Measurements from ENCODE around the gene SMS. TPM values are rescaled to one million over a fixed set of nuclear protein-coding genes. Genes with fewer than 3 reads are reported as not detected.

The SMS gene
- total and polyA plus RNA-seq, 10 of the 15 experiments (the other 5 are each of a cell fraction or from before 2014, with no cell fraction given): 55.8 to 156 (median 114) TPM

DNA sequence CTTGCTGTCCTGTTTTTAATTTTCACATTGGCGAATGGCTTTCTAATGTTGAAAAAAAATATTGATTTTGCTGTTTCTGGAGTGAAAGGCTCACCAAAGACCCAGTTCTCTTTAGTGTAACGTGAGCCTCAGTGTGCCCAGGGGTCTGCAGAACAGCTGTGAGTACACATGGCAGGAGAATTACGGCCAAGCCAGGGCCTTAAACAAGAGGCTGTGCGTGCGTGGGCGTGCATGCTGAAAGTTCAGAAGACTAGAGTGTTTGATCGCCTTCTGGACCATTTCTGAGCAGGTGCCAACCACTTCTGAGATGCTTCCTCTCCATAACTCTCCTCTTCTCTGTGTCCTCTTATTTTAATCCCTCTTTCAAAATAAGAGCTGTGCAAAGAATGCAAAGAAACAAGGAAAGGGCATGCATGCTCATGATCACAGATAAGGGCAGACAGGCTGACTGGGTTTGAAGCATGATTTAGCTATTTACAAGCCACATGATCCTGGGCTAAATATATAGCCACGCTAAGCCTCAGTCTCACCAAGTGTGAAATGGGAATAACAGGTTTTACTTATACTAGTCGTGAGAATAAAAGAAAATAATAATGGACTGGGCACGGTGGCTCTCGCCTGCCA is 101.5 kb downstream of the SMS start (continued):
- TF ChIP-seq PAX5 (IDR thresholded peaks at IDR 0.05; ENCODE audit: borderline replicate concordance, low read depth, low read length) (no peak), CHD2 (IDR thresholded peaks at IDR 0.05; ENCODE audit: borderline replicate concordance, low read depth, low read length) (no peak), ZBED1 (IDR thresholded peaks at IDR 0.05; ENCODE audit: borderline replicate concordance) (no peak), RFX5 (IDR thresholded peaks at IDR 0.05; ENCODE audit: low read depth, low read length) (no peak), CREM (IDR thresholded peaks at IDR 0.05; ENCODE audit: low read depth) (no peak), IKZF1 (conservative IDR thresholded peaks at IDR 0.05) (no peak)

DNA sequence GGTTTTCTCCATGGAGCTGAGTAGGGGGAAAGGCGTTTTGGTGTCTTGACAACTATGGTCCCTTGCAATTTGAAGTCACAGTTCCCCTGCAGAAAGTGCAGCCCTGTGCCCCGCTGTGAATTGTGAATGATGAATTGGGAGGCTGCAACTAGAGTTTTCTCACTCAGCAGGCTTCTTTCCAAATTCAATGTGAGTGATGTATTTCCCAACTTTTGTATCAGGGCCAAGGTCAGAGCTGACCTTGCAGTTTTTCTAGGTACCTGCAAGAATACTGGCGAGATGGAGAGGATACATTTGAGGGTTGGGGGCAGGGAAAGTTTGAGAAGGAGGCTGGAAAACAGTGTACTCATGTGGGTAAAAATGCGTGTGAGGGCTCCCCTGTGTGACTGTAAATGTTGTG is 103.4 kb downstream of the SMS start:
- intact Hi-C loops (cut with micrococcal nuclease; ENCODE audit: unreplicated experiment): no loop called here
- FAIRE-seq (no peak), DNase-seq (ENCODE audit: low read depth, low spot score) (no peak), ATAC-seq (no peak)
- ChIA-PET SMC1A (ENCODE audit: uncharacterized antibody, unreplicated experiment) (interaction anchor here (0.7 to 6.9 kb wide), 3 partner anchors 15 to 55 kb away, joined by 3 to 69 read pairs (median 12); no protein-coding TSS in a partner anchor), CTCF (interaction anchor here (1.3 to 1.7 kb wide), 2 partner anchors 59 to 68 kb away, joined by 3 to 7 read pairs; no protein-coding TSS in a partner anchor), RAD21 (ENCODE audit: unreplicated experiment) (interaction anchor here (1.0 to 1.6 kb wide), 4 partner anchors 11 to 59 kb away, joined by 3 to 4 read pairs (median 3); no protein-coding TSS in a partner anchor), POLR2A (interaction anchor here (0.5 to 2.0 kb wide), 4 partner anchors 11 to 92 kb away, joined by 3 to 6 read pairs (median 3); no protein-coding TSS in a partner anchor)
- no peak overlapping the region for H3K4me3 ChIP-seq
- no peak overlapping the region for H3K4me2 ChIP-seq (ENCODE audit: control insufficient read depth, insufficient read depth)
- in situ Hi-C loops (cut with MboI): no loop called here
- BruUV-seq (replicated peaks): no TSS peak
- H2AFZ ChIP-seq (ENCODE audit: control insufficient read depth, low read depth, low read length): no peak overlapping the region
- H3K27ac ChIP-seq (ENCODE audit: control insufficient read depth, insufficient read depth): no peak overlapping the region
- WGBS (ENCODE audit: insufficient coverage, insufficient replicate concordance, low lambda C conversion rate, missing lambda C conversion rate): 41% methylated on average over 4 of the region's 4 CpGs
- no peaks in the 10 kb centered on the region for H3K9me3 ChIP-seq (replicated peaks; ENCODE audit: control insufficient read depth, insufficient read depth, low read length)
- H3K4me1 ChIP-seq (ENCODE audit: control insufficient read depth, insufficient read depth, low read length): no peaks in the 10 kb centered on the region
- H4K20me1 ChIP-seq (ENCODE audit: control insufficient read depth, insufficient read depth): no peaks in the 10 kb centered on the region
- H3K9ac ChIP-seq (ENCODE audit: control insufficient read depth, insufficient read depth, low read length): no peak overlapping the region
- no peaks in the 10 kb centered on the region for H3K79me2 ChIP-seq (ENCODE audit: control insufficient read depth, insufficient read depth, low read length)
- H3K27me3 ChIP-seq (replicated peaks in 1 of 2; ENCODE audit: control insufficient read depth in 2 of 2, insufficient read depth in 2 of 2, low read length in 1 of 2): no peaks in the 10 kb centered on the region
- no peaks in the 10 kb centered on the region for H3K36me3 ChIP-seq (ENCODE audit: control insufficient read depth in 2 of 2, insufficient read depth in 2 of 2, low read length in 1 of 2)
- TF ChIP-seq WRNIP1 (IDR thresholded peaks at IDR 0.05; ENCODE audit: borderline replicate concordance, low read depth, low read length) (no peak), ZNF217 (IDR thresholded peaks at IDR 0.05) (no peak), KDM1A (IDR thresholded peaks at IDR 0.05; ENCODE audit: borderline replicate concordance) (no peak), YY1 (IDR thresholded peaks at IDR 0.05; ENCODE audit: low read depth, low read length) (no peak), IRF4 (IDR thresholded peaks at IDR 0.05; ENCODE audit: low read depth, low read length) (no peak), RCOR1 (conservative IDR thresholded peaks at IDR 0.05; ENCODE audit: low read depth, low read length) (no peak), SMC3 (IDR thresholded peaks at IDR 0.05; ENCODE audit: borderline replicate concordance, low read length) (no peak), ZBED1 (IDR thresholded peaks at IDR 0.05; ENCODE audit: borderline replicate concordance) (no peak), MTA2 (IDR thresholded peaks at IDR 0.05; ENCODE audit: low read depth) (no peak), SMAD5 (IDR thresholded peaks at IDR 0.05; ENCODE audit: low read depth) (no peak)
- TF ChIP-seq, protein P1, sequence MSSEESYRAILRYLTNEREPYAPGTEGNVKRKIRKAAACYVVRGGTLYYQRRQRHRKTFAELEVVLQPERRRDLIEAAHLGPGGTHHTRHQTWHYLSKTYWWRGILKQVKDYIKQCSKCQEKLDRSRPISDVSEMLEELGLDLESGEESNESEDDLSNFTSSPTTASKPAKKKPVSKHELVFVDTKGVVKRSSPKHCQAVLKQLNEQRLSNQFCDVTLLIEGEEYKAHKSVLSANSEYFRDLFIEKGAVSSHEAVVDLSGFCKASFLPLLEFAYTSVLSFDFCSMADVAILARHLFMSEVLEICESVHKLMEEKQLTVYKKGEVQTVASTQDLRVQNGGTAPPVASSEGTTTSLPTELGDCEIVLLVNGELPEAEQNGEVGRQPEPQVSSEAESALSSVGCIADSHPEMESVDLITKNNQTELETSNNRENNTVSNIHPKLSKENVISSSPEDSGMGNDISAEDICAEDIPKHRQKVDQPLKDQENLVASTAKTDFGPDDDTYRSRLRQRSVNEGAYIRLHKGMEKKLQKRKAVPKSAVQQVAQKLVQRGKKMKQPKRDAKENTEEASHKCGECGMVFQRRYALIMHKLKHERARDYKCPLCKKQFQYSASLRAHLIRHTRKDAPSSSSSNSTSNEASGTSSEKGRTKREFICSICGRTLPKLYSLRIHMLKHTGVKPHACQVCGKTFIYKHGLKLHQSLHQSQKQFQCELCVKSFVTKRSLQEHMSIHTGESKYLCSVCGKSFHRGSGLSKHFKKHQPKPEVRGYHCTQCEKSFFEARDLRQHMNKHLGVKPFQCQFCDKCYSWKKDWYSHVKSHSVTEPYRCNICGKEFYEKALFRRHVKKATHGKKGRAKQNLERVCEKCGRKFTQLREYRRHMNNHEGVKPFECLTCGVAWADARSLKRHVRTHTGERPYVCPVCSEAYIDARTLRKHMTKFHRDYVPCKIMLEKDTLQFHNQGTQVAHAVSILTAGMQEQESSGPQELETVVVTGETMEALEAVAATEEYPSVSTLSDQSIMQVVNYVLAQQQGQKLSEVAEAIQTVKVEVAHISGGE (CRISPR knock-in tag; IDR thresholded peaks at IDR 0.05): no peak
- TF ChIP-seq, protein P2, sequence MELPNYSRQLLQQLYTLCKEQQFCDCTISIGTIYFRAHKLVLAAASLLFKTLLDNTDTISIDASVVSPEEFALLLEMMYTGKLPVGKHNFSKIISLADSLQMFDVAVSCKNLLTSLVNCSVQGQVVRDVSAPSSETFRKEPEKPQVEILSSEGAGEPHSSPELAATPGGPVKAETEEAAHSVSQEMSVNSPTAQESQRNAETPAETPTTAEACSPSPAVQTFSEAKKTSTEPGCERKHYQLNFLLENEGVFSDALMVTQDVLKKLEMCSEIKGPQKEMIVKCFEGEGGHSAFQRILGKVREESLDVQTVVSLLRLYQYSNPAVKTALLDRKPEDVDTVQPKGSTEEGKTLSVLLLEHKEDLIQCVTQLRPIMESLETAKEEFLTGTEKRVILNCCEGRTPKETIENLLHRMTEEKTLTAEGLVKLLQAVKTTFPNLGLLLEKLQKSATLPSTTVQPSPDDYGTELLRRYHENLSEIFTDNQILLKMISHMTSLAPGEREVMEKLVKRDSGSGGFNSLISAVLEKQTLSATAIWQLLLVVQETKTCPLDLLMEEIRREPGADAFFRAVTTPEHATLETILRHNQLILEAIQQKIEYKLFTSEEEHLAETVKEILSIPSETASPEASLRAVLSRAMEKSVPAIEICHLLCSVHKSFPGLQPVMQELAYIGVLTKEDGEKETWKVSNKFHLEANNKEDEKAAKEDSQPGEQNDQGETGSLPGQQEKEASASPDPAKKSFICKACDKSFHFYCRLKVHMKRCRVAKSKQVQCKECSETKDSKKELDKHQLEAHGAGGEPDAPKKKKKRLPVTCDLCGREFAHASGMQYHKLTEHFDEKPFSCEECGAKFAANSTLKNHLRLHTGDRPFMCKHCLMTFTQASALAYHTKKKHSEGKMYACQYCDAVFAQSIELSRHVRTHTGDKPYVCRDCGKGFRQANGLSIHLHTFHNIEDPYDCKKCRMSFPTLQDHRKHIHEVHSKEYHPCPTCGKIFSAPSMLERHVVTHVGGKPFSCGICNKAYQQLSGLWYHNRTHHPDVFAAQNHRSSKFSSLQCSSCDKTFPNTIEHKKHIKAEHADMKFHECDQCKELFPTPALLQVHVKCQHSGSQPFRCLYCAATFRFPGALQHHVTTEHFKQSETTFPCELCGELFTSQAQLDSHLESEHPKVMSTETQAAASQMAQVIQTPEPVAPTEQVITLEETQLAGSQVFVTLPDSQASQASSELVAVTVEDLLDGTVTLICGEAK (IDR thresholded peaks at IDR 0.05; ENCODE audit: borderline replicate concordance): no peak
